HG02852 (cell line): Measurements from ENCODE around the gene METTL16.

Experiments used
- ATAC-seq: cut with Tn5 transposase; IDR thresholded peaks from one replicate; pipeline ENCODE4 v1.9.1; 2021; ENCODE audit warnings: mild to moderate bottlenecking, moderate library complexity; ENCODE audit not compliant: unreplicated experiment

METTL16 gene

DNA sequence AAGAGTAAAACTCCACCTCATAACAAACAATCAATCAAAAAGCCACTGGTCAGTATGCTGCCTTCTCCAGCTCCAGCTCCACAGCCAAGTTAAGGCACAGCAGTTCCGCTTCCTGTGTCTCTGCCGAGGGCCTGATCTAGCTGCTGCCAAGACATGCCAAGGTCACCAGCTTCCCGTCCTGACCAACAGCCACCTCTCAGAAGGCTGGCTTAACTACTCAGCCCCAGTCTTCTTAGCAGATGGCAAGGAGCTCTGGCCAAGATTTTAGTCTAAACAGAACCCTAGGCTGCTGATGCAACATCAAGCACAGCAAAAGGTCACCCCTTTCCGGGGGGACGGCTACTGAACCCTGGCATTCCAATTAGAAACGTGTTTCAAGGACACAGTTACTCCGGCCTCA lies 93.1 kb downstream of the METTL16 start:
- no peak for ATAC-seq

- no peak for ATAC-seq
These were observed 95.5 kb downstream of the METTL16 start for GRCh38 chr17:2416010-2416734.

DNA sequence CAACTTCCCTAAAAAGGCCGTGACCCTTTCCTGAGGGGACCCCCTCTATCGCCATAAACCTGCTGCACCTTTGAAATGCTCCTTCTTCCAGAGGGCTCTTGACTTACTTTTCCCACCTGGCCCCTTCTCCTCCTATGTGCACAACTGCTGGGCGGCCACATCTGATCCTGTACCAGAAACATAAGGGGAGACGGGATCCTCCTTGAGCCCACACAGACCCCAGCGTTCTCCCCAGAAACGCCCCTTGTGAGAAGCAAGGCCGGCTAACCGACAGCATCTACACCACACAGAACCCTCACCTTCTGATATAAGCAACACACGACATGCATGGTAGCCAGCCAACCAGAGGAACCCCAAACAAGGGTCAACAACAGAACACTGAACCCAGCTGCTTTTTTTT lies 96.6 kb downstream of the METTL16 start:
- no peak for ATAC-seq

DNA sequence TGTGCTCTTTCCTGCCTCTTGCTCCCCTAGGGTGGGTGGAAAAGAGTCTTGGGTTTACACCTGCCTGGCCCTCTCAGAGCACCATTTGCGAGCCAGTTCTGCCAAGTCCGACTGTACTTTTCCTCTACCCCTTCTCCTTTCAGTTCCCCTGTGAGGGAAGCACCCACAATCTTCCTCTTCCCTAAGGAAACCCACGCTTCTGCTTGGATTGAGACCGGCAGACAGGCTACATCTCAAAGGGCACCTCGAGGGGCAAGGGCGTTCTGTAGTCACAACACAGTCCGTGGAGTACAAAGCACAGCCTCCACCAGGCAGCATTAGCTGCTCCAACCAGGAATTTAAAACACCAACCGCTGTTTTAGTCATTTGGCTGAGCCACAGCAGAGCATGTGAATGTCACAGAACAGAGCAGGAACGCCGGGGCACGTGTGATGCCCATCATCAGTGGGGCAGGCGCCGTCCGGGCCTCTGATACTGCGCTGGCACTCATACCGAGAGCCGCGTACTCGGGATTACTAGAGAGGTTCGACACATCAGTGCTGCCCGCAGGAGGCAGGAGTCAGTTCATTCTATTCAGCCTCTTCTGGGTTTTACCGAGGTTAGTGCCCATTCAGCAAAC lies 97.1 kb downstream of the METTL16 start:
- no peak for ATAC-seq

- ATAC-seq: no peak
These were observed 99.1 kb downstream of the METTL16 start for GRCh38 chr17:2412561-2413021.

DNA sequence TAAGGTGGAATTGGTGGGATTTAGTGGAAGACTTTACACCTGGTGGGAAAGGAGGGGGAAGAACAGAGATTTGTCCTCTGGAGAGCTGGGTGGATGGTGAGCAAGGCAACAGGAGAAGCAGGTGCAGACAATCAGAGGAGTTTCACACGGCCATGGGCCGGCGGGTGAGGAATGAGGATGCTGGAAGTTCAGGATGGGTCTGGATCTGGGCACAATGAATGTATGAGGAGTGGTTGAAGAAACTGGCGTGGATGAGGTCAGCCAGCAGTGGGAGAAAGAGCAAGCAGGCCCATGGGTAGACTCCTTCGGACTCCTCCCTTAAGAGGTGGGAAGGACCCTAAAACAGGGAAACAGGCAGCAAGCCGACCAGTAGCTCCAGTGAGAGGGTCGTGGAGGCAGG lies 100.7 kb downstream of the METTL16 start:
- no peak for ATAC-seq

- no peak for ATAC-seq
These were observed 104.5 kb downstream of the METTL16 start for GRCh38 chr17:2406903-2407790.

- ATAC-seq: no peak
These were observed 105.3 kb downstream of the METTL16 start for GRCh38 chr17:2406271-2406902.

DNA sequence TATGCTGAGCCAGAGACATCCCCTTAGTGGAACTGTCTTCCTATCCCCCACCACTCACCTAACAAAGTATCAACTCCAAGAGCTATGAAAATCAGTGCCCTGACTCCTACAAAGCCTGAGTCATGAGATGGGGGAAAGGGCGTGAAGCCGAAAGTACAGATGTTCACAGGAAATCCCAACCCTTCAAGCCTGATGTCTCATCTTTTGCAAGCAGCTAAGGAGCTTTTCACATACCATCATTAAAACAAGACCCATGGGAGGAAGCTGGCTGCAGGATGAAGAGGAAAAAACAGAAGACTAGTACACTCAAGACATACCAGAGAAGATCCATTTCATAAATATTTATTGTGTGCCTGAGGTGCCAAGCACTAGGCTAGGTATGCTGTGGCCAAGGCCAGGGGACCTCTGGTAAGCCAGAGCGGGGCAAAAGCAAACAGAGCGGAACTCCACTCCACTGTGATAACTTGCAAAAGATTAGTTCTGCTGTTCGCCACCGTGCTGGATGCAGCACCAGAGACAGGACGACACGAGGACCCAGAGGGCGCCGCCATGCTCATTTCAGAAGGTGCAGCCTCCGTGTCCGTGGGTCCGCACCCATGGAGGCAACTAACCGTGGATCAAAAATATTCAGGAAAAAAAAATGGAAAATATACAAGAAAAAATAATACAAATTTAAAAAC lies 106.3 kb downstream of the METTL16 start:
- ATAC-seq: no peak

- ATAC-seq: no peak
These were observed 108.6 kb downstream of the METTL16 start for GRCh38 chr17:2403044-2403443.

GRCh38 chr17:2402544-2402943 lies 109.1 kb downstream of the METTL16 start:
- no peak for ATAC-seq

GRCh38 chr17:2401426-2402221 lies 110.1 kb downstream of the METTL16 start:
- ATAC-seq: peak; percentile 52

DNA sequence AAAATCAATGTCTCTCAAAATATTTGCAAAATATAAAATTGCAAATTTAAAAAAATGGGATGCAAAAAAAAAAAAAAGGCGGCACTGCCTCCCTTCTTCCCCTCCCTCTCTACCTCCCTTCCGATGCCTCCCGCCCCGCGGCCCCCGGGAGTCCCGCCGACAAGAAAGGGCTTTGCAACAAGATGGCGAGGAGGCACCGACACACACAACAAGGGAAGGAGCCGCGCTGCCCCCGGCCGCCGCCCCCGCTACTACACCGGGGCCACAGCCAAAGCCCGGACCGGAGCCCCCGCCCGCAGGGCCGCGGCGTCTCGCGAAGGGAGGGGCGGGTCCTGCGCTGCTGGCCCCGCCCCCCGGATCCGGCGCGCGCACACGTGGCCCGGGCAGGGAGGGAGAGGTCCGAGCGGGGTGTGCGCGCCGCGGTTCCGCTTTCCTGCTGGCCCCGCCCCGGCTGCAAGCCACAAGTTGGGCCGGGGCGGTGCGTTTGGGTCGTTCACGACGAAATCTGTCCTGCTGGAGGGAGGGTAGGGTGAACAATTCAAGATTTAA lies 110.7 kb downstream of the METTL16 start, which contains the start of gene MNT:
Gene MNT (minus strand): TSS at position 184 of the 549 bp plus-strand sequence. CDS start 348 bp downstream, outside the sequence.
- ATAC-seq: peak; percentile 34

- ATAC-seq: no peak
These were observed 111.2 kb downstream of the METTL16 start for GRCh38 chr17:2400474-2400866.

- ATAC-seq: peak; percentile 37
These were observed 111.9 kb downstream of the METTL16 start for GRCh38 chr17:2399572-2400473.

- no peak for ATAC-seq
These were observed 112.8 kb downstream of the METTL16 start for GRCh38 chr17:2398655-2399571.

GRCh38 chr17:2398182-2398581 lies 113.5 kb downstream of the METTL16 start:
- no peak for ATAC-seq
